ENCODE results near the gene ENTPD8.

DNA sequence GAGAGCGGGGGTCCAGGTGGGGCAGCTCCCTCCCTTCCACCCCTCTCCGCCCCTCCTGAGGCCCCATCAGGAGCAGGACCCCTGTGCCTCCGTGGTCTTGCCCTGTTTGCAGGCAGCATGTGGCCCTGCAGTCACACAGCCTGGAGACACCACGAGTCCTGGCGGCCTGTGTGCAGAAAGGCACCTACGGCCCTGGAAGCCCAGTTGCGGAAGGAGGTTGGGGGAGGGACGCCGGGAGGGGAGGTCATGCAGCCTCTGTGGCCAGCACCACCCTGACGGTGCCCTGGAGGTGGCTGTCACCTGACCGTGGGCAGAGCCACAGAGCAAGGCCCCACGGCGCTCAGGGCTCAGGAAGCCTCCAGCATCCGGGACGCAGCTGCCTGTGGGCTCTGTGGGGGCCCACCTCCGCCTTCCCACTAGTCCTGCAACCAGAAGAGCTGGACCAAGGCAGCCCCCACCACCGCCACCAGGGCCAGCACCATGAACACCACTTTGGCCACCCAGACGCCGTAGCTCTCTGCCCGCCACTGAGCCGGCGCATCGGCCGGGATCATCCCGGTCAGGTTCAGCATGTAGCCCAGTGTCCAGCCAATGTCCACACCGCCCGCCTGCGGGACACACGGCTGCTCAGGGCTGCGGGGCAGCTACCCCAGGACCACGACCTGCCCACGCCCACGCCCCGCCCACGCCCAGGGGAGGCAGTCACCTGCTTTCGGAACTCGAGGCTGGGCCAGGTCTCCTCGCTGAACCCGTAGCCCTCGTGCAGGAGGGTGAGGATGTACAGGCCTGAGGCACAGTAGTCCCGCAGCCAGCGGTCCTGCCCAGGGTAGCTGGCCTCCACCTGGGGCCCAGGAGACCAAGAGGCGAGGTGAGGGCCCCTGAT is 6.4 kb downstream of the ENTPD8 start:
- TF ChIP-seq ZNF274 (IDR thresholded peaks at IDR 0.05; ENCODE audit: low read depth, low read length) (no peak), YY1 (IDR thresholded peaks at IDR 0.05; ENCODE audit: insufficient read depth, insufficient read length) (no peak), SUZ12 (IDR thresholded peaks at IDR 0.05; ENCODE audit: extremely low read depth, insufficient read depth, insufficient read length) (no peak)
